C4-2B (cell line): ENCODE measurements around the gene KIAA2012.

Experiments
- H3K27ac ChIP-seq: fragments of 450-650 bp; 2 replicates; pipeline ENCODE4 v1.5.1; 2017
- ZFX ChIP-seq: fragments of 450-650 bp; IDR thresholded peaks from 2 replicates; pipeline ENCODE4 v1.6.1; 2017
- TF ChIP-seq, protein P1 (sequence below): fragments of 450-650 bp; conservative IDR thresholded peaks from 2 replicates; pipeline ENCODE4 v1.5.1; 2017; ENCODE audit warnings: mild to moderate bottlenecking

KIAA2012 gene

DNA sequence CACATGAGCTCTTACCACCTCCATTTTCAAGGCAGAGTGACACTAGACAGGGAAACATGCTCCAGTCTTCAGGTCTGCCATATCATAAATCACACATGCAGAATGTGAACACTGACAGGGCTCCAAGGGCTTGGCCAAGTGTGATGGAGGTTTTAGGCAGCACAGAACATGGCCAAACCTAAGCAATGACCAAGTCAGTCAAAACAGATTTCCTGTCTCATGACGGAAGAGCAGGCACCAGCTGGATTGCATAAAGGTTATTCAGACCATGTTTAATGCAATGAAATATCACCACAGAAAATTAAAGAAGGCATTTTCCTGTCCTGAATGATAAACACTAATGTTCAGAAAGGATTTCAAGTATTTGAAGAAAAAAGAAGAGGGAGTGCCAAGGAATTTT, 92.9 kb downstream of the KIAA2012 start:
- TF ChIP-seq ZFX = no peak
- TF ChIP-seq, protein P1, sequence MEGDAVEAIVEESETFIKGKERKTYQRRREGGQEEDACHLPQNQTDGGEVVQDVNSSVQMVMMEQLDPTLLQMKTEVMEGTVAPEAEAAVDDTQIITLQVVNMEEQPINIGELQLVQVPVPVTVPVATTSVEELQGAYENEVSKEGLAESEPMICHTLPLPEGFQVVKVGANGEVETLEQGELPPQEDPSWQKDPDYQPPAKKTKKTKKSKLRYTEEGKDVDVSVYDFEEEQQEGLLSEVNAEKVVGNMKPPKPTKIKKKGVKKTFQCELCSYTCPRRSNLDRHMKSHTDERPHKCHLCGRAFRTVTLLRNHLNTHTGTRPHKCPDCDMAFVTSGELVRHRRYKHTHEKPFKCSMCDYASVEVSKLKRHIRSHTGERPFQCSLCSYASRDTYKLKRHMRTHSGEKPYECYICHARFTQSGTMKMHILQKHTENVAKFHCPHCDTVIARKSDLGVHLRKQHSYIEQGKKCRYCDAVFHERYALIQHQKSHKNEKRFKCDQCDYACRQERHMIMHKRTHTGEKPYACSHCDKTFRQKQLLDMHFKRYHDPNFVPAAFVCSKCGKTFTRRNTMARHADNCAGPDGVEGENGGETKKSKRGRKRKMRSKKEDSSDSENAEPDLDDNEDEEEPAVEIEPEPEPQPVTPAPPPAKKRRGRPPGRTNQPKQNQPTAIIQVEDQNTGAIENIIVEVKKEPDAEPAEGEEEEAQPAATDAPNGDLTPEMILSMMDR = no peak
- no peak overlapping the region for H3K27ac ChIP-seq

DNA sequence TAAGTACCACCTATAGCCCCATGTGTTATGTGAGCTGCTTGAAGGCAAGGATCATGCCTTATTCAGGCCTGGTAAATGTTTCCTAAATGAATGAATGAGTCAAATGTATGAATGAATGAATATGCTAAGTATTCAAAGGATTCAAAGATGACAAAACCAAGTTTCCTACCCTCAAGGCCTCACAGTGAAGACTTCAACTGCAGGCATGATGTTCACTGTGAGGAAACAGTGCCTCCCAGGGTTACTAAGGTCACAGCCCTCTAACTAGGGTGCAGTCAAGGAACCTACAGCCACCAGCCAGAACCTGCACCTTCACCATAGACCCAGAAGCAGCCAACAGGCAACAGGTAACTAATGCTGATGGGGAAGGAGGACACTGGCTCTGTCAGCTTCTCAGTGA, 96.1 kb downstream of the KIAA2012 start:
- TF ChIP-seq ZFX = no peak
- H3K27ac ChIP-seq = no peak overlapping the region

DNA sequence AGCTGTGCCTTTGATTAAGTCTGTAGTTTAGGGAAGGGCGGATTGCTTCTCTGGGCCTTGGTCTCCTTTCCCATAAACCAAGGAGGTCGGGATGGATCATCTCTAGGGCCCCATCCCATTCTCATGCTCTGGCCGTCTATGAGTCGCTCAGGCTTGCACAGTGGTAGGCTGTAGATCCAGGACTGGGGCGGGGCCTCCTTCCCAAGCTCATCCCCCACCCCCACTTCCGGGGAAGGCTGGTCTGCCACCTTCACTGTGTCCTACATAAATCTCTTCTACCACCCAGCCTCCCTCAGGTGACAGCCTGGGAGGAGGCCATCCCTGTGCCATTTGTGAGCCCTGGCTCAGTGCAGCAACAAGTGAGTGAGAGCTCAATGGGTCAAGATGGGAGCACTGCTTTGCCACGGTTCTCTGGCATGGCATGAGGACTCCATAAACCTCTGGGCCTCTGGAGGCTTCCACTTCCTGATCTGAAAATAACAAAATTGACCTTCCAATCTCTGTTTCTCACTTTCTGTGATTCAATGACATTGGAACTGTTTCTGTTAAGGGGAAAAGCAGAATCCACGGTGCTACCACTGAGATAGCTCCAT, 96.9 kb downstream of the KIAA2012 start:
- H3K27ac ChIP-seq = no peak overlapping the region
- TF ChIP-seq, protein P1 = no peak
- no peak for TF ChIP-seq ZFX

DNA sequence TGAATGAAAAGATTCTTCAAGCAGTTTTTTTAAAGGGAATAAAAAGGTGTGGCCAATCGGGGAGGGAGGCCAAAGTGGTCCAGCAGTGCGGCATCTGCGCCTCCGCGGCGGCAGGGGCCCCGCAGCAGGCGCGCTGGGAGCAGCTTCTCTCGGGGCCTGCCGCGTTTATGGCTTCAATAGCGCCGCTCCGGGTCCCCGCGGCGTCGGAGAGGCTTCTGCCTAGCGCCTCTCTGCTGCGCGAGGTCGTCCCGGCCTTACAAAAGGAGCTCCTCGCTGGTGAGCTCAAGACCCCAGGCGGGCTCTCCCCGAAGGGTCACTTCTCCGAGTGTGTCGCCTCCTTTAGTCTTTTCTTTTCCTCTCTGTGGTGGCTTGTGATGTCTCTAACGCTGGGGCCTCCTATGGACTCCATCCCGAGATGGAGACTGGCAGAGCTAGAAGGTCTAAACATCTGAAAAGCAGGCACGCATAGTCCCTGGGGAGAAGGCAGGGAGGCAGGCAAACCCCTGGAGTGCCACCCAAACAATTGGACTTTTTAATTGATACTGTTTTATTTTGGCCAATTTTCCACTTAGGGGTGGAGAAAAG, 98.3 kb downstream of the KIAA2012 start:
- no peak overlapping the region for H3K27ac ChIP-seq

DNA sequence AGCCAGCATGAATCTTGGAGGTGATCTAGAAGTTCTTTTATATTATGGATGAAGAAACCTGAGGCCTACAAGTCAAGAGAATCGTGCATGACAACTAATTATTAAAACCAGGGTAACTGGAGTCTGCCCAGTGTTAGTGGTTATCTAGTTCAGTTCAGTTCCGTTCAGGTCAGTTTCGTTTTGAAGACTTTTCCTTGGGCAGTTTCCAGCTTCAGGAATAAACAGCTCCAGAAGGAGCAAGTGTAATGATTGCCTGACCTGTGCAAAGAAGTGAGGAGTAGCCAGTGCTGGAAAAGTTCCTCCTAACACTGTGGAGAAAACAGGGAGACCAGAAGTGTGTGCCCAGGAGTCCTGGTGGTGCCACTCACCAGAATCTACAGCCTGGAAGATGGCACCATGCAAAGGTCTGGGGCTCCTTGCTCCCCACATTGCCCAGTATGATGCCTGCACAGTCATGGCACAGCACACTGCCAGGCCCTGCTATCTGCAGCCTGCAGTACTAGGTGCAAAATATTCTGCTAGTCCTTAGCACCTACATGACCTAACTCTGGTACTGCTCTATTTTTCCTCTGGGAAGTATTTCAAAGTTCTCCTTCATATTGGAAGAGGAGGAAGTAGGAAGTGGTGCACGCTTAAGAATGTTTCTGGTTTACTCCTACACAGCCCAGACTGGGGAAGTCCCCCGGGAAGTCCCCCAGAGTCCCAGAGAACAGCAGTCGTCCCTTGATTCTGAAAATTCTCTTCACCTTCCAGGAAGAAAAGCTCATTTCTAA, 99.6 kb downstream of the KIAA2012 start:
- no peak overlapping the region for H3K27ac ChIP-seq
- TF ChIP-seq, protein P1 = no peak
- TF ChIP-seq ZFX = no peak

More for the DNA sequence above, 98.3 kb downstream of the KIAA2012 start:
- TF ChIP-seq, protein P1 = no peak
- TF ChIP-seq ZFX = no peak

DNA sequence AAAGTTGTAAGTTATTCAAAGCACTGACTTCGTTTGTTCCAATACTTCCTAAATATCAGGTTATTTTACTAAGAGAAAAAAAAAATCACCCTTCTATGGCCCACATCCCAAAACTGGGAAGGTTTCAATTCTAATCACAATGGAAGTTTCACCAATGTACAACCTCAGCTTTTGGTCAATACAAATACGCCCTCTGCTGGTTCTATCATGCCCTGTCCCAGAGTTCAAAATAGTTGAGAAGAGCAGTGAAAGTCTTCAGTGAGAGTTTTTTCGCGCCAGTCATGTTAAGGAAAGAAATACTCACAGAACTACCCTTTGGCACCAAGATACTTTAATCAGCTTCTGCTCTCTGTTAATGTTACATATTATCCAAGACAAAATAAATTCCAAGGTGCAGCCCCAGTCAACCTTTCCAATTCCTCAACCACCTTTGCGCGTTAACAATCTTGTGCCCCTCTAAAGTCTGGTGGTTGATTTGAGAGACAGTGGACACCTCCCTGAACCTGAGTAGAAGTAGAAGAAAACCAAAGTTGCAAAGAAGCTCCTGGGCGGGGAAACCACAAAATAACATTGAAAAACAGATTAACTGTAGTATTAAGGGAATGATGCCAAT, 105.4 kb downstream of the KIAA2012 start:
- no peak overlapping the region for H3K27ac ChIP-seq
- TF ChIP-seq, protein P1 = peak; percentile 84
- no peak for TF ChIP-seq ZFX

DNA sequence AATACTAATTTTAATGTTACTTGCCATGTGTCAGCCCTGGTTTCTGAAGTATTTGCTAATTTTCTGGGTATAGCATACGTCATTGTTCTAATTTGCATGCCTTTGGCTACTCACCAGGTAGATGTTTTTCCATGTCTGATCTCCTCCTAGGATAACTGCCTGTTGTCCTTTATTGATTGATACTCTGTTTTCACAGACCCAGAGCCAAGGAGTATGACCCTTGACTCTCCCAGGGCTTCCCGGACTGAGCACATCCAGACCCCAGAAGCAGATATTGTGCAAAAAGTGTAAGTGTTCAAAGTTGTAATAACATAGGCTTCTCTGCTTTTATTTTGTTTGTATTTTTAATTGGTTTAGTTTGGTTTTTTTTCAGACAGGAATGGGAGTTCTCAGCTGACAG, 111.5 kb downstream of the KIAA2012 start:
- H3K27ac ChIP-seq = no peak overlapping the region
- TF ChIP-seq, protein P1 = no peak
- no peak for TF ChIP-seq ZFX
